ENCODE results near the gene SNCA.

GRCh38 chr4:89716893-89717292, 120.1 kb downstream of the SNCA start:
- TF ChIP-seq CEBPB (IDR thresholded peaks at IDR 0.05) (no peak), TAF1 (IDR thresholded peaks at IDR 0.05; ENCODE audit: low read depth) (no peak), EP300 (IDR thresholded peaks at IDR 0.05; ENCODE audit: borderline replicate concordance) (no peak), REST (IDR thresholded peaks at IDR 0.05; ENCODE audit: low read depth) (no peak)
